Non-pigmented ciliary epithelial cell (primary cell): ENCODE results near the gene ZNF324.
"Not testable (repeated sequence)": the region's sequence is repeated elsewhere in the genome, so short reads cannot be mapped to it uniquely, and the experiment has no call there.

Experiments used
- DNase-seq: peaks from one replicate; pipeline ENCODE4 v3.0.0-alpha.2; 2010; ENCODE audit warnings: low read depth

ZNF324 gene

DNA sequence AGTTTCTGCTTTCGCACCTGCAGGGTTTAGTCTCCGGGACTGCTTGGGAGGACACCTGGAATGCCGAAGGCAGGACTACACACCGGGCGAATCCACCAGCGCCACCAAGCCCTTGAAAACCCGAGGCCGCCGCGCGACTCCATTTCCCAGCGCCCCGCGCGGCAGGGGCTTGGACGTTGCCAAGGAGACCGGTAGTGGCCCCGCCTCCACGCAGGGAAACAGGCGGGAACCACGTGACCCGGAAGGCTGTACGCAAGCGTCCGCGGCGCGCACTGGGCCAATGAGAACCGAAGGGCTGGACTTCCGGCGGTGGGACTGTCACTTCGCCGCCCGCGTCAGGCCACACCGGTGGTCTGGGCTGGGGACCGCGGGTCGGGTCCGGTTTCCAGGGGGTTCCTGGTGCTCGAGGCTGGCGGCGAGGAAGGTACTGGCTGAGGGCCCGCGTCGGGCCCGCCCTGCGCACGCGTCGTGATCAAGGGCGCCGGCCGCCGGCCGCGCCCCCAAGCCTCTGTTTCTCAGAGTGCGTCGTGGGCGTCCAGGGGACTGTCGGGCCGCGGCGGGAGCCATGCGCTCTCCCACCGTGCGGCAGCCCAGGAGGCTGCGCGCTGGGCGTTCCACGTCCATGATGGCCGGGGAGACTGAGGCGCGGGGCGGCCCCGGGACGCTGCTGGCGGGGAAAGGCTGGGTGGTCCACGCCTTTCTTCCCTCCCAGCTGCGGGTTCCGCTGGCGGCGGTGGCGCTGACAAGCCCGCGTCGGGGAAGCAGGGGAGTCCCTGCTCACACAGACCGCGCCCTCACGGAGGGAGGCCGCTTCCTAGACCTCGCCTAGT, at the start of gene ZNF324:
Gene ZNF324 (plus strand): TSS at position 321 of the 830 bp plus-strand sequence. CDS start 2,106 bp downstream, outside the sequence.
- peak; percentile 64 for DNase-seq

DNA sequence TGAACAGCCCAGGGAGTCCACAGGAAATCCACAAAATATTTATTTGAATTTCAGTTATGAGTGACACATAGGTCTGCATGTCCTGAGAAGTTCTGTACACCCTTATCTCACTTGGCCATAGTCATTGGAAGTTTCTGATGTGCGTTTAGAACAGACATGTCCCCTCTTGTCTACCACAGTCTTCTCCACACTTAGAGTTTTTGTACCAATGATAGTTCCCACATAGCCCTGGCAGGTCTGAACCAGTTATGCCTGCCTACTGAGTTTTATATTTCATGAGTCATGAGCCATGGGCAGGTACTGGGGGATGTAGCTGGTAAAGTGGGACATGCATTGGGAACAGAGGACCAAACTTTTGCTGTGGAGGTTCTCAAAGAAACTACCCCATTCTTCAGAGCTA, 38.3 kb upstream of the ZNF324 start:
- DNase-seq, result no peak

DNA sequence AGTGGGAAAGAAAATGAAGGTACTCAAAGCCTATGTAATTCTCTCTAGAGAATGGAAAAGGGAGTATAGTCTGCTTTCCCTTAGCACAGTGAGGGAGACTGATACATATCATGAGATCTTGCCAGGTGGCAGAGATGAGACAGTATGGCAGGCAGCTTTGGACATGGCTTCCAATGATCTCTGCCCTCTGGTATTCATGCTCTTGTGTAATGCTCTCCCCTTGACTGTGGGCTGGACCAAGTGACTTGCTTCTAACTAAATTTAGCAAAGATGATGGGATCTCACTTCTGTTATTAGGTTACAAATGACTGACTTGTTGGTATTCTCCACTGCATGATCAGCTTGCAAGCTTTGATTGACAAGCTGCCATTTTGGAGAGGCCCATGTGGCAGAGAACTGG, 37.1 kb upstream of the ZNF324 start:
- DNase-seq, result no peak

DNA sequence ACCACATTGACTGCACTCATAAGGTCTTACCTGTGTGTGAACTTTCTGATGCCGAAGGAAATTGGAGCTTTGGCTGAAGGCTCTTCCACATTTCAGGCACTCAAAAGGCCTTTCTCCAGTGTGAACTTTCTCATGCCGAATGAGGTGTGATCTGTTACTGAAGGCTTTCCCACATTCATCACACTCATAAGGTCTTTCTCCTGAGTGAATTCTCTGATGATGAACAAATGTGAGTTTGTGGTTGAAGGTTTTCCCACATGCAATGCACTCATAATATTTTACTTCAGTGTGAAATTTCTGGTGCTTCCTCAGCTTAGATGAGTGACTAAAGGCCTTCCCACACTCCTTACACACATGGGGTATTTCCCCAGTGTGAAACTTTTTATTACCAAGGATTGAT, 32.7 kb upstream of the ZNF324 start:
- no peak for DNase-seq

DNA sequence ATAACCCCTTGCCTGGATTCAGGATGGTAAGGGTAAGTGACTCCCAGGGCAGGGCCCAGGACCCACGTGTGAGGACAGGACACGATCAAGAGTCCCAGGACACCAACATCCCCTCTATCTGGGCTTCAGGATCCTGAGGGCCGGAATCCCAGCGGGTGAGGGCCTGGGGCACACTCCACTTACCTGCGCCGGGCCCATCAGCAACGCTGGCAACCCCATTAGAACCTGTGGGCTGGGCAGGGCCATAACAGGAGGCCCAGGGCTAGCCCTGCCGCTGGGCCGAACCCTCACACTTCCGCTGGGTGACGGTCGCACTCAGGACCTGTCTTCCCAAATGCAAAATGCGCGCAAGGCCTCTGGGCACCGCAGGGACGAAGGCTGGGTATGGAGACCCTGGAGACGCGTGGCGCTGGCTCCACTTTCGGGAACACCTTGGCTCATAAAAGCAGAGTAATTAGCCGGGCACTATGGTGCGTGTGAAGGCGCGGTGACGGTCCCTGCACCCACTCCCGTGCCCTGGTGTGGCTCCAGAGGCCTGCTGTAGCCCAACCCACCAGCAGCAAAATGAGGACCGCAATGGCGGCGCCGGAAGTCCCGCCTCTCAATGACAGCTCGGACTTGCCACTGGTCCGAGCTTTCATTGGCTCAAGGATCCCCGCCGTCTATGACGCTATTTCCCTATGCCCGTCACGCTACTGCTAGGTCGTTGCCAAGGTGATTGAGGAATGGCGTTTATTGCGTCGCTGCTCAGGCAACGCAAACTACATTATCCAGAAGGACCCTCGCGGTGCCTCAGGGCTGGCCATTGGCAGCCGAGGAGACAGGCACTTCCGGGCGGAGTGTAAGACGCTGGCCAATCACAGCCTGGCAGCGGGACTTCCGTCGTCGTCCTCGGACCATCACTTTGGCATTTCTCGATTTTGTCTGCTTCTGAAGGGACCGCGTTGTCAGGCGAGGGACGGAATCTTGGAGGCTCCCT, 27.0 kb upstream of the ZNF324 start, which contains the start of gene ZNF132:
Gene ZNF132 (minus strand): TSS at position 578 of the 979 bp plus-strand sequence. CDS start 332 bp downstream, at position 246.
- peak; percentile 99 for DNase-seq

DNA sequence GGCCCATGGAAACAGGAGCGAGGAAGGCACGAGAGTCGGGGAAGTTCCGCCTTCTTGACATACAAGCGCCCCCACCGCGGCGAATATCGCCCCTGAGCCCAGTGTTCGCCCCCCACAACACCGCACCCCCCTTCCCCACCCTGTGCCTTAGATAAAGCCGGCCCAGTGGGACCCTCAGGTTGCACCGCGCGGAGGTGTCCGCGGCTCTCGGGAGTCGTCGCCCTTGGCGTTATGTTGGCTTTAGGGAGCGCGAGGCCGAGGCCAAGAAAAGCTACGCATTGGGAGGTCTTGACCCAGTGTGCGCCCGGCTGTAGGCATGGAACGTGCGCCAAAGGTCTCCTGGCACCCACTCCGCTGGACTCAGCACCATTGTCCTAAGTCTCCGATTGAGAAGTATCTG, 26.3 kb upstream of the ZNF324 start:
- no peak for DNase-seq

DNA sequence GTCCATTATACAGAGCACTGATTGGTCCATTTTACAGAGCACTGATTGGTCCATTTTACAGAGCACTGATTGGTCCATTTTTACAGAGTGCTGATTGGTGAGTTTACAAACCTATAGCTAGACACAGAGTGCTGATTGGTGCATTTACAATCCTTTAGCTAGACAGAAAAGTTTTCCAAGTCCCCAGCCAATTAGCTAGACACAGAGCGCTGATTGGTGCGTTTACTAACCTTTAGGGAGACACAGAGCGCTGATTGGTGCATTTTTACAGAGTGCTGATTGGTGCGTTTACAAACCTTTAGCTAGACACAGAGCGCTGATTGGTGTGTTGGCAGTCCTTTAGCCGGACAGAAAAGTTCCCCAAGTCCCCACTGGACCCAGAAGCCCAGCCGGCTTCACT, 23.9 kb upstream of the ZNF324 start:
- not testable (repeated sequence) for DNase-seq

DNA sequence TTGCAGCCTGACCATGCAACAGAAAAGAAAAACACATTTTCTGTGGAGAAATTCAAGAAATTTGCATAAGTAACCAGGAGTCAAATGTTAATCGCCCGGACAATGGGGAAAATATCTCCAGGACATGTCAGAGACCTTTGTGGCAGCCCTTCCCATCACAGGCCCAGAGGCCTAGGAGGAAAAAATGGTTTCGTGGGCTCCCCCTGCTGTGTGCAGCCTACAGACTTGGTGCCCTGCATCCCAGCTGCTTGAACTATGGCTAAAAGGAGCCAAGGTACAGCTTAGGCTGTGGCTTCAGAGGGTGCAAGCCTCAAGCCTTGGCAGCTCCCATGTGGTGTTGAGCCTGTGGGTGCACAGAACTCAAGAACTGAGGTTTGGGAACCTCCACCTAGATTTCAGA, 18.0 kb upstream of the ZNF324 start:
- DNase-seq, result not testable (repeated sequence)

DNA sequence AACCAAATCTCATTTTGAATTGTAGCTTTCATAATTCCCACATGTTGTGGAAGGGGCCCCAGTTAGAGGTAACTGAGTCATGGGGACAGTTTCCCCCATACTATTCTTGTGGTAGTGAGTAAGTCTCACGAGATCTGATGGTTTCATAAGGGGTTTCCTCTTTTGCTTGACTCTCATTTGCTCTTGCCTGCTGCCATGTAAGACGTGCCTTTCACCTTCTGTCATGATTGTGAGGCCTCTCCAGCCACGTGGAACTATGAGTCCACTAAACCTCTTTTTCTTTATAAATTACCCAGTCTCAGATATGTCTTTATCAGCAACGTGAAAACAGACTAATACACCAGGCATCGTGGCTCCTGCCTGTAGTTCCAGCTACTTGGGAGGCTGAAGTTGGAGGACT, 16.9 kb upstream of the ZNF324 start:
- DNase-seq, result not testable (repeated sequence)

DNA sequence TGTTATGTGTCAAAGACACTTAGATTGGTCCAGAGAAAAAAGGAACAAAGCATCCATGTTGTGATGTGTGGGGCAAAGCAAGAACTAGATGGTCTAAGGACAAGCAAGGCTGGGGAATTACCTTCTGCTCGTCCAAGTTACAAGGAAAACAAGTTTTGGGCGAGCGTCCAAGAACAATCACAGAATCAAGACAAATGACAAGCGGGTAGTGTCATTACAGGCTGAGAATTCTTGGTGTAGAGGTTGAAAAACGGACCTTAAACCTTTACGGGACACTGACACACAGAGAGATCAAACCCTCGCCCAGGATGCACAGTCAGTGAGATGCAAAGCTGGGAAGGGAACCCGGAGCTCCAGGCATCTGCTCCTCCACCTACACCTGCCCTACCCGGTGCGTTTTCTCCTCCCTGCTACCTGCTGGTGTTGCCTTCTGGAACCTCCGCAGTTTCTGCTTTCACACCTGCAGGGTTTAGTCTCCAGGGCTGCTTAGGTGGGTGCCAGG, 16.0 kb upstream of the ZNF324 start:
- no peak for DNase-seq

DNA sequence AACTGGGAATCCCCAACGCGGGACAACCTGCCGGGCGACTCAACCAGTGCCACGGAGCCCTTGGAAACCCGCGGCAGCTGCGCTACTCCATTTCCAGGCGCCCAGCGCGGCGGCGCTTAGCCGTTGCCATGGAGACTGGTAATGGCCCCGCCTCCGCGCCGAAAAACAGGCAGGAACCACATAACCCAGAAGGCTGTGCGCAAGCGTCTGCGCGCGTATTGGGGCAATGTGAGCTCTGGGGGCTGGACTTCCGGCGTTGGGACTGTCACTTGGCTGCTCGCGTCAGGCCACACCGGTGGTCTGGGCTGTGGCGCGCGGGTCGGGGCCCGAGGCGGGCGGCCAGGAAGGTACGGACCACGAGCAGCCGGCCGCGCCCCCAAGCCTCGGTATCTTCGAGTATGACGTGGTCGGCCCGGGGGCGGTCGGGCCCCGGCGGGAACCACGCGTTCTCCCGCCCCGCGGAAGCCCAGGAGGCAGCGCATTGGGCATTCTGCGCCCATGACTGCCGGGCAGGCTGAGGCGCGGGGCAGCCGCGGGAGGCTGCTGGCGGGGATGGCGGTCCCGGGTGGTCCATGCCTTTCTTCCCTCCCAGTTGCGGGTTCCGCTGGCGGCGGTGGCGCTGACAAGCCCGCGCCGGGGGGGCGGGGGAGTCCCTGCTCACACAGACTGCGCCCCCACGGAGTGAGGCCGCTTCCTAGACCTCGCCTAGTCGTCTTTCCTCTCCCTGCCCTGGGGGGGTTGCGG, 15.3 kb upstream of the ZNF324 start, which contains the start of gene ZNF324B:
Gene ZNF324B (plus strand): TSS at position 265 of the 744 bp plus-strand sequence. CDS start 2,080 bp downstream, outside the sequence.
- peak; percentile 71 for DNase-seq

DNA sequence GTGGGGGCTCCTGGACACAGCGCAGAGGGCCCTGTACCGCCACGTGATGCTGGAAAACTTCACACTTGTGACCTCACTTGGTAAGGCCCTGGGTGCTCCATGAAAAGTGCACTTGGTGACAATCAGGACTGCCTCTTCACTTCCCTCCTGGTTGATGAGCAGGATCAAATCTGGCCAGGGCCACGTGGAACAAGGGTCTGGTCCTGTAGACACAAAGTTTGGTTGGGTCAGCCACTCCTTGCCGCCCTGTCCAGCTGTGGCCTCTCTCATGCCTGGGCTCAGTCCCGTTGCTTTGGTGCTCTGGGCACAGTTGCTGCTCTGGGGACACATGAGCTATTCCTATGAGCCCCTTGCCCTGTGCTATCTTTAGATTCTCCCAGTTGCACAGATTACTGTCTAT, 13.1 kb upstream of the ZNF324 start:
- DNase-seq, result no peak

DNA sequence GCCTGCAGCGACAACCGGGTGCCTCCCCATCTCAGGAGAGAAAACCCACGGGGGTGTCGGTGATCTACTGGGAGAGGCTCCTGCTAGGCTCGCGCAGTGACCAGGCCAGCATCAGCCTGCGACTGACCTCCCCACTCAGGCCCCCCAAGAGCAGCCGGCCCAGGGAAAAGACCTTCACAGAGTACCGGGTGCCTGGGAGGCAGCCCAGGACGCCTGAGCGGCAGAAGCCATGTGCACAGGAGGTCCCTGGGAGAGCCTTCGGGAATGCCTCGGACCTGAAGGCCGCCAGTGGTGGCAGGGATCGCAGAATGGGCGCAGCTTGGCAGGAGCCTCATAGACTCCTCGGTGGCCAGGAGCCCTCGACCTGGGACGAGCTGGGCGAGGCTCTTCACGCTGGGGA, 11.6 kb upstream of the ZNF324 start:
- no peak for DNase-seq

DNA sequence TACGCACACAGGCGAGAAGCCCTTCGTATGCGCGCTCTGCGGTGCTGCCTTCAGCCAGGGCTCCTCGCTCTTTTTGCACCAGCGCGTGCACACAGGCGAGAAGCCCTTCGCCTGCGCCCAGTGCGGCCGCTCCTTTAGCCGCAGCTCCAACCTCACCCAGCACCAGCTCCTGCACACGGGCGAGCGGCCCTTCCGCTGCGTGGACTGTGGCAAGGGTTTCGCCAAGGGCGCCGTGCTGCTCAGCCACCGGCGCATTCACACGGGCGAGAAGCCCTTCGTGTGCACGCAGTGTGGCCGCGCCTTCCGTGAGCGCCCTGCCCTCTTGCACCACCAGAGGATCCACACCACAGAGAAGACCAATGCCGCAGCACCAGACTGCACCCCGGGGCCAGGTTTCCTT, 10.8 kb upstream of the ZNF324 start:
- no peak for DNase-seq

DNA sequence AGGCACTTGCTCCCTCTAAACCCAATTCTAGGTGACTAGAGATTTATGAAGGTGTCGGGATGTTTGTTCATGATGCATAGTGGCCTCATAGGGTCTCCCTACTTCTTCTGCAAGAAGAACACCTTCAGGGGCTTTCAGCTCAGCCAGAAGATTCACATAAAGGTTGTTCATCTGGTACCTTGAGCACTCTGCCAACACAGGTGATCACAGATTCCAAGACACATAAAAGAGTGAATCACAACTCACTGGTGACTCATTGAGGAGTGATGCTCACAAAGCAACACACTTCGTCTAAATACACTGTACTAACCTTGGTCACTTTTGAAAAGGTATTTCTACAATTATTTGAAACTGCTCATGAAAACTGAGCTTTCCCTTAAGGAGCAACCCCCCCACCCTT, 6.8 kb upstream of the ZNF324 start:
- no peak for DNase-seq

DNA sequence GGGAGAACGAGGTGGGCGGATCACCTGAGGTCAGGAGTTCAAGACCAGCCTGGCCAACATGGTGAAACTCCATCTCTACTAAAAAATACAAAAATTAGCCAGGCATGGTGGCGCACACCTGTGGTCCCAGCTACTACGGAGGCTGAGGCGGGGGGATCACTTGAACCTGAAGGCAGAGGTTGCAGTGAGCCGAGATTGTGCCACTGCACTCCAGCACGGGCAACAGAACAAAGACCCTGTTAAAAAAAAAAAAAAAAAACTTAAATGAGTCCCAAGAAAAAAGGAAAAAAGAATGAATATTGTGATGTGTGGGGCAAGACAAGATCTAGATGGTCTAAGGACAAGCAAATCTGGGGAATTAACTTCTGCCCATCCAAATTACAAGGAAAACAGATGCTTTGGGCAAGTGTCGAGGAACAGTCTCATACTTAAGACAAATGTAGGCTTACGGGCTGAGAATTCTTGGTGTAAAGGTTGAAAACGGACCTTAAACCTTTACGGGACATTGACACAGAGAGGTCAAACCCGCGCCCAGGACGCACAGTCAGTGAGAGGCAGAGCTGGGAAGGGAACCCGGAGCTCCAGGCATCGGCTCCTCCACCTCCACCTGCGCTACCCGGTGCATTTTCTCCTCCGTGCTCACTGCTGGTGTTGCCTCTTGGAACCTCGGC, 656 bp upstream of the ZNF324 start:
- DNase-seq, result no peak

DNA sequence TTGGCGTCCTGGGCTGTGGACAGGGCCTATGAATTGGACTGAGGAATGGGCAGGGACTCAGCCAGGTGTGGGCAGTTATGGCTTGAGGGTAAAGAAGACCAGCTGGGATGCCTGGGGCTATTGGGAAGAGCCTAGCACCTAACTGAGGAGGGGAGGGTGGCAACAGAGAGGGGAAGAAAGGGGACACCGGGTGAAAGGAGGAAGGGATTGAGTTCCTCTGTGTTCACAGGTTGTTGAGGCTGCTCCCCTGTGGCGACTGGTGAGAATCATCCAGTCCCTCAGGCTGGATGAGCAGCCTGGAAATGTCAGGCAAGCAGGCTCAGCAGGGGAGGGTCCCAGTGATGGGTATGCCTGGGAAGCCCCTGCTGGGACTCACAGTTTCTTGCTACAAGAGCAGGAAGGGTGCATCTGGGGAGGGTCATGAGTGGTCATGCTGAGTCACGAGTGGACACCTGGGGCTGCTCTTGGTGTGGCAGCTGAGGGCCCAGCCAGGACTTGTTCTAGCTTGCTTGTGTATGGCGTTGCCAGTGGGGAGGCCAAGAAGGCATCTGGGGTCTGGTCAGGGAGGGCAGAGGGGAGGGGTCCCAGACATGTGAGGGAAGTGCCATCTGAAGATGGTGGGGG, 1.4 kb downstream of the ZNF324 start:
- DNase-seq, result no peak

DNA sequence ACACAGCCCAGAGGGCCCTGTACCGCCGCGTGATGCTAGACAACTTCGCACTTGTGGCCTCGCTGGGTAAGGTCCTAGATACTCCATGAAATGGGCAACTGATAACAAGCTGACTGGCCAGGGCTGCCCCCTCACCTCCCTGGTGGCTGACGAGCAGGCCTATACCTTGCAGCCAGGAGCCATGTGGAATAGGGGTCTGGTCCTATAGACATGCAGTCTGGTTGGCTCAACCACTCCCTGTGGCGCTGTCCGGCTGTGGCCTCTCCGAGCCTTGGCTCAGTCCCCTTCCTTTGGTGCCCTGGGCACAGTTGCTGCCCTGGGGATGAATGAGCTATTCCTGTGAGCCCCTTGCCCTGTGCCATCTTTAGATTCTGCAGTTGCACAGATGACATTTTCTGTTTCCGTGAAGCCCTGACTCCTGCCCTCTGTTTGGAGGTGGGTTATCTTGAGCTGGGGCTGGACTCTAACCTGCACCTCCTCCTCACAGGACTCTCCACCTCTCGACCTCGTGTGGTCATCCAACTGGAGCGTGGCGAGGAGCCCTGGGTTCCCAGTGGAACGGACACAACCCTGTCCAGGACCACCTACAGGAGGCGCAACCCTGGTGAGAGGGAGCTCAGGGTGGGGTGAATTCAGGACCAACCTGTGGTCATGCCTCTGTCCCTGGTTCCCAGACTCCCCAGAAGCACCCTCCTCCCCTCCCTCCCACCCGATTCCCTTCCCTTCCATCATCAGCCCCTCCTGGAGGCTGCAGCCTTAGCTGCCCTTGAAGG, 2.5 kb downstream of the ZNF324 start:
- DNase-seq, result no peak

DNA sequence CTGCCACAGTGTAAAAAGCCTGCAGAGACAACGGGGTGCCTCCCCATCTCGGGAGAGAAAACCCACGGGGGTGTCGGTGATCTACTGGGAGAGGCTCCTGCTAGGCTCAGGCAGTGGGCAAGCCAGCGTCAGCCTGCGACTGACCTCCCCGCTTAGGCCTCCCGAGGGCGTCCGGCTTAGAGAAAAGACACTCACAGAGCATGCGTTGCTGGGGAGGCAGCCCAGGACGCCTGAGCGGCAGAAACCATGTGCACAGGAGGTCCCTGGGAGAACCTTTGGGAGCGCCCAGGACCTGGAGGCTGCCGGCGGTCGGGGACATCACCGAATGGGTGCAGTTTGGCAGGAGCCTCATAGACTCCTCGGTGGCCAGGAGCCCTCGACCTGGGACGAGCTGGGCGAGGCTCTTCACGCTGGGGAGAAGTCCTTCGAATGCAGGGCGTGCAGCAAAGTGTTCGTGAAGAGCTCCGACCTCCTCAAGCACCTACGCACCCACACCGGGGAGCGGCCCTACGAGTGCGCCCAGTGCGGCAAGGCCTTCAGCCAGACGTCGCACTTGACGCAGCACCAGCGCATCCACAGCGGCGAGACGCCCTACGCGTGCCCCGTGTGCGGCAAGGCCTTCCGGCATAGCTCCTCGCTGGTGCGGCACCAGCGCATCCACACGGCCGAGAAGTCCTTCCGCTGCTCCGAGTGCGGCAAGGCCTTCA, 4.1 kb downstream of the ZNF324 start:
- not testable (repeated sequence) for DNase-seq
